Measurements from ENCODE around the gene FLT3.
"Not testable (repeated sequence)": the region's sequence is repeated elsewhere in the genome, so short reads cannot be mapped to it uniquely, and the experiment has no call there.

The FLT3 gene

DNA sequence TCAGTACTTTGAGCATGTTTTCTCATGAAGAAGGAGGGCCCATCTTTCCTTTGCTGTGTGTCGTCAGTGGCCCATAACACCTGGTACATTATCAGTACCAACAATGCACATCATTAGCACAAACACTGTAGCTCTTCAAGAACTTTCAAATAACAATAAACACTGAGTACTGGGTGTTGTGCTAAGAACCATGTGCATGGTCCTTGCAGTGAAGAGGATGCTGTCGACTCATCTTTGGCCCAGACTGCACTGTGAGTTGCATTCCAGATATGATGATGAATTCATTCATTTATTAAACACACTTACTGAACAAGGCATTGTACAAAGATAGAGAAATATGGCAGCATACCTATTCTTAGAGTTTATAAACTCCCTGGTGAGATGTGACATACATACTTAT lies 55.8 kb downstream of the FLT3 start:
- no peak for DNase-seq (ENCODE audit: low read depth in 2 of 2)

DNA sequence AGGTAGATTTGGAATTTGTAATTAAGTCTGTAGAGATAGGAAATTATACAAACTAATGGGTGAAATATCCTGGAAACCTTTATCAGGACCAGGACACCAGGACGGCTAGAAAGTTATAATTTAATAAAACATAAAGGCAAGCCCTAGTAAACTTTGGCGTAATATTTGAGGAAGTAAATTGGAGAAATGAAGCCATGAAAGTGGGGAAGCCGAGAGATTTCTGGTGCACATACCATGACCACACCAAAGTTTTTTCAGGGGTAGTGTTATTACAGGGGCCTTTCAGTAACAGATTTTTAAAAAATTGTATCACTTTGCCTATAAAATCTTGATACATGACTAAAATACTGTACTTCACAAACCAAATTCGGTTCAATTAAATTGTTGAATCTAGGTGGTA lies 57.2 kb downstream of the FLT3 start:
- DNase-seq (ENCODE audit: low read depth in 2 of 2), result no peak

DNA sequence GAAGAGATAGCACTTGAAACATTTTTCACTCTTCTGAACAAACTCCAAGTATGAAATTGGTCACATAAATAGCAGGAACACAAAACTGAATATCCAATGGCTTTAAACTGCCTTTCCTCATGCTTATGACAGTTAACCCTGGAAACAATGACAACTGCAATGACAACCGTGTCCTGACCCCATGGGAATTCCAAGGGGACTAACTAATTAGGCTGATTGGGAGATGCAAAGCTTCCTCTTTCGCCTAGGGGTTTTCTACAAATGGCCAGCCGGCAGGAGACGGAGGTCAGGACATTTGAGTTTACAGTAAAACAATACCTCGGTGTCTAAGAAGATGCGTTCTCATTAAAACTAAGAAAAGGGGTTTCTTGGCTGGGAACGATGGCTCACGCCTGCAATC lies 58.9 kb downstream of the FLT3 start:
- no peak for DNase-seq (ENCODE audit: low read depth in 2 of 2)

DNA sequence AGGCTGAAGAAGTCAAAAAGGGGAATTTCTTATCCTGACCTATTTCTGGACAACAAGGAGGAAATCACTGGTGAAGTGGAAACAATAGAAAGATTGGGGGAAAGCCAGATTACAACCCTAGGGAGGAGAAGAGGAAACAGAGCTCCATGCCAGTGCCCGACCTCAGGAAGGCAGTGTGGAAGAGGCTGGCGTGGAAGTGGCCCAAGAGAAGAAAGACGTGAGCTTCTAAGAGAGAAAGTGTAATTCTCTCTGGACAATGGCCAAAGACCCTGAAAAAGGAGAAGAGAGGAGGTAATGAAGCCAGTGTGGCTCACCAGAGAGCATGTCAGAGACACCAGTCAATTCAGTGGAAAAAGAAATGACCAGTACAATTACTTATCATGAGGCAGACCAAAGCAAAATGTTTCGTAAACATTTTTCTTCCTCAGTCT lies 59.3 kb downstream of the FLT3 start:
- DNase-seq (ENCODE audit: low read depth in 2 of 2), result no peak

DNA sequence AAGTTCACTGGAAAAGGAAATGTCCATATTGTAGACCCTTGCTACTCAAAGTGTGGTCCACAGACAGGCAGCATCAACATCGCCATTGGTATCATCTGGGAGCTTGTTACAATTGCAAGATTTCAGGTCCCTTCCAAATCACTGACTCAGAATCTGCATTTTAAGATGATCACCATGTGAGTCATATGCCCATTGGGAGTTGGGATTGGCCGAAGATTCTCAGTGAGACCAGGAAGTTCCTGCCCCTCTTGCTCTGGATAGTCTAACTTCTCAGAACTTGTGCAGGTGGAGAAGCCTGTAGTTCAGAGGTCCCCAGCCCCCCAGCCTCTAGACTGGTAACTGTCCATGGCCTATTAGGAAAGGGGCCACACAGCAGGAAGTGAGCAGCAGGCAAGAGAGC lies 63.0 kb downstream of the FLT3 start:
- DNase-seq (ENCODE audit: low read depth in 2 of 2), result no peak

DNA sequence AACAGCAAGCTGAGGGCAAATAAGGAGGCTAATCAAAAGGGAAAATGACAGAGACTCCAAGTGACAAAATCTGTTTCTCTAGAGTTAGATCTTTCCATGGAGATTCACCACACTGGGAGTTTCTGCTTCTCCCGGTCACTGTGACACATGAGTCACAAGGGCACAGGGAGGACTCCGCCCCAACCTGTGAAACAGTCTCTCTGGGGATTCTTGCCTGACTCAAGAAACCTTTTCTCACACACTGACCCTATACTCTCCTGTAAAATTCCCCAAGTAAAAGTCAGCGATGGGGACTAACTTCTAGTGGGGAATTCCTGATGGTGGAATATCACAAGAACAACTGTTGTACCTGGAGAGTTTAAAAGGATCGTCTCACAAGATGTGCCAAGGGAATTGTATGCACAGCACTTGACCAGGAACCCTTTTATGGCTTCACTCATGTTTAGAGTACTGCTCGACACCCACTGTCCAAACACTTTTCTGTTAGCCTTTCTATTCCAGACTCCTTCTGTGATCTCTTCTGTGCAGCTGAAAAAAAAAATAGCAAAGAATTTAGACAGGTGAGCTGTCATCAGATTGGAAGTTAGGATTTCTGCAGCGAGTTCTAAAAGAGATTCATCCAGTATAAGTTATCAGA lies 65.1 kb downstream of the FLT3 start:
- DNase-seq (ENCODE audit: low read depth in 2 of 2), result no peak

DNA sequence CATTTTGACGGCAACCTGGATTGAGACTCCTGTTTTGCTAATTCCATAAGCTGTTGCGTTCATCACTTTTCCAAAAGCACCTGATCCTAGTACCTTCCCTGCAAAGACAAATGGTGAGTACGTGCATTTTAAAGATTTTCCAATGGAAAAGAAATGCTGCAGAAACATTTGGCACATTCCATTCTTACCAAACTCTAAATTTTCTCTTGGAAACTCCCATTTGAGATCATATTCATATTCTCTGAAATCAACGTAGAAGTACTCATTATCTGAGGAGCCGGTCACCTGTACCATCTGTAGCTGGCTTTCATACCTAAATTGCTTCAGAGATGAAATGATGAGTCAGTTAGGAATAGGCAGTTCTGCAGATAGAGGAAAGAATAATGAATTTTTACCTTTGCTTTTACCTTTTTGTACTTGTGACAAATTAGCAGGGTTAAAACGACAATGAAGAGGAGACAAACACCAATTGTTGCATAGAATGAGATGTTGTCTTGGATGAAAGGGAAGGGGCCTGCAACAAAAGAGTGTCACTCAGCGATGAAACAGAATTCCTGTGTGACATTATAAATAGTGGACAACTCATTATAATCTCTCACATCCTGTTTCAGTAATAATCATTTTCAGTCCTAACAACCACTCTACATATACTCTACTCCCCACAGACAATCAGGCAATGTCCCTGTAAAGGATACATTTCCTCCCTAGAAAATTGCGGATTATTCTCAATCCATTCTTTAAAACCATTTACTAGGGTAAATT lies 66.3 kb downstream of the FLT3 start:
- DNase-seq (ENCODE audit: low read depth in 2 of 2), result no peak

DNA sequence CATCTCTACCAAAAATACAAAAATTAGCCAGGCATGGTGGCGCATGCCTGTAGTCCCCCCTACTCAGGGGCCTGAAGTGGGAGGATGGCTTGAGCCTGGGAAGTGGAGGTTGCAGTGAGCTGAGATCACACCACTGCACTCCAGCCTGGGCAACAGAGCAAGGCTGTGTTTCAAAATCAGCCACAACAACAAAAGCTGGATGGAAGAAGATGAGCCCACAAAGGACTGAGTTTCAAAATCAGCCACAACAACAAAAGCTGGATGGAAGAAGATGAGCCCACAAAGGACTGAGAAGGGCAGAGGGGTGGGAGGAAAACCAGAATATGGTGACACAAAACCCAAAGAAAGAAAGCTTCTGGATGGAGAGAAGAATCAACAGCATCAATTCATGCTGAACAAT lies 67.9 kb downstream of the FLT3 start:
- not testable (repeated sequence) for DNase-seq (ENCODE audit: low read depth in 2 of 2)

DNA sequence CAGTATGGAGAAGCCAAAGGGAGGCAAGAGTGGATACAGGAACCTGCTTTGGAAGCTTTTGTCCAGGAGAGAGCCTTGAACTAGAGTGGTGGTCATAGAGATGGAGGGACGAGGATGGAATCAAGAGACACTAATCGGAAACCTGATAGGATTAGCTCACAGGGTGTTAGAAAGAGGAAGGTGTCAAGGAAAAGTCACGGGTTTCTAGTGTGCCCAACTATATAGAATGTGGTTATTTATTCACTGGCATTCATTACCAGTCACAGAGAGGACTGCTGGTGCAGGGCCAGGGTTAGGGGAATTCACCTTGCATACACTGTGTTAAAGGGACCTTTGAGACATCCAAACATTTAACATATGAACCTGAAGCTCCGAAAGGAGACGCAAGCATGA lies 68.5 kb downstream of the FLT3 start:
- DNase-seq (ENCODE audit: low read depth in 2 of 2), result no peak

DNA sequence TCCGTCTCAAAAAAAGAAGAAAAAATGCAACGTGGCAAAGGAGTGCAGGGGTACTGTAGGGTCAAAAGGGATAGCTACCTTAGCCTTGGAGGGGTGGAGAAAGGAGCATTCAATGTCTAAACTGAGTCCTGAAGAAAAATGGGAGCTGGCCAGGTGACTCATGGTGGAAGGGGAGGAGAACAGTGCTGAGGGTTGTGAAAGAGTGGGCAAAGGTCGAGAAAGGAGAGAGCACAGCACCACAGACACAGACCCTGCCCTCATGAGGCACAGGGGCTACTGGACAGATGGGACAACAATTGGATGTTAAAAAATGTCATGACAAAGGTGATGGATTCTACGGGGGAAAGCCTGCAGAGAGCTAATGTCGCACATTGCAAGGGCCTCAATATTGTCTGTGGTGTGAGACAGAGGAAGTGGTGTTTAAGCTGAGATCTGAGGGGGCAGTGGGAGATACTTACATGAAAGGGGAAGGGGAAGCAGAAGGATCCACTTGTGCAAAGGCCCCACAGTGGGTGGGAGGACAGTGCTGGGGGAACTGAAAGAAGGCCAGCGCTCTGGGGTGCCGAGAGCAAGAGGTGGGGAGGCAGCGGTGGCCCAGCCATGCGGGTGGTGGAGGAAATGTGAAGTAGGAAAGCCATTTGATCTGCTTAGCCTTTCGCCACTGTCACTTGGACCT lies 69.0 kb downstream of the FLT3 start:
- no peak for DNase-seq (ENCODE audit: low read depth in 2 of 2)

DNA sequence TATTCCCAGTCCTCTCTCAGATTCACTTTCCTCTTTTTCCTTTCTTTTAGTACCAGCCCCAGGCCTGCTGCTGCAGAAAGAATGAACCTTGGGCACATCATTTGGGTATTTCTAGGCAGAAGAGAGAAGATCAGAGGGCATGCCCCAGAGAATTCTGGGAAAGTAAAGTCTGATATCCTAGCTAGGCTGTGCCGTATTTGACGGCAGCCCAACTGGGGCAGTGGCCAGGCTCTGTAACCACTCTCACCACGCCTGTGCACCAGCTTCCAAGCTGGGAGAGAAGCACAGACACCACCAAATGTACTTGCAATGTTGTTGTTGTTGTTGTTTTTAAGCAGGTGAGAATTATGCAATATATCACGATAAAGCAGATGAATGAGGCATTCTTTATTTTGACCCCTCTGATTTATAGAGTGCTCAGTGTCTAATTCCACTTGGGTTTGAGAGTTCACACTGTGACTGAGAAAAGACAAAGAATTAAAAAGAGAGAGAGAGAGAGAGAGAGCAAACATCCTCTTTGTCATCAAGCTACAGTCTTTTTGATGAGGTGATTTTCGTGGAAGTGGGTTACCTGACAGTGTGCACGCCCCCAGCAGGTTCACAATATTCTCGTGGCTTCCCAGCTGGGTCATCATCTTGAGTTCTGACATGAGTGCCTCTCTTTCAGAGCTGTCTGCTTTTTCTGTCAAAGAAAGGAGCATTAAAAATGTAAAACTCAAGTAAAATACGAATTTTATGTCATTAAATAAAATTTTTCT lies 72.6 kb downstream of the FLT3 start:
- no peak for DNase-seq (ENCODE audit: low read depth in 2 of 2)

DNA sequence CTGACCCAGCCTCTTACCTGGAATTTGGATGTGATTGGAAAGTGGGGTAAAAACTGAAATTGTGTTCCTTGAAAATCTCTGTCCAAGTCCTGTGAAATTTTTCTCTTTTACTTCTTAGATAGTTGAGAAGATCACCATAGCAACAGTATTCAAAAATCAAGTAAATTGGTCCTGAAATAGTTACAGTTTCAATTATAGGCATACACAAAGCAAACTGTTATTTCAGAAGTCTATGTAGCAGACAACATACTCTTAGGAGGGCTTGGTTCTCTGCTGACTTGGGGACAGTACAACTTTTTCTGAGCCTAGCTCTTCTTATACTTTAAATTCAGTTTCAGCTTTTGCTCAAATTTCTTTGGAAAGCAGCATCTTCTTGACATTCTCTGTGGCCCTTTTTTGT lies 73.3 kb downstream of the FLT3 start:
- no peak for DNase-seq (ENCODE audit: low read depth in 2 of 2)

DNA sequence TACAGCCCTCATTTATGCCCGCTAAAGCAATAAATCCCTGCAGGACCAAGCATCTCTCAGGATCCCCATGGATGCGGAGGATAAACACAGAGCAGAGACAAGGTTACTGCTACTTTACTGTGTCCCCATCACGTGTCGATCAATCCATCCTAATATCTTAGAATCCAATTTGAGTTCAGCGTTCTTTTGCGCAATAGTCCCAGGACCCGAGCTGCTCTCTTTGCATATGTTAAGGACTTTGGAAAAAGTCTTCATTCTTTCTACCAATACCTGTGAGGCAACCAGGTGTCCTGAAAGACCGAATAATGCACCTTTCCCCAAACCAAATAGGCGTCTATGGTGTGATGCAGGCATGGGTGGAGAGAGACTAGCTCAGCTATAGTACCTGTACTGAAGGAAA lies 73.9 kb downstream of the FLT3 start:
- DNase-seq (ENCODE audit: low read depth in 2 of 2), result no peak

DNA sequence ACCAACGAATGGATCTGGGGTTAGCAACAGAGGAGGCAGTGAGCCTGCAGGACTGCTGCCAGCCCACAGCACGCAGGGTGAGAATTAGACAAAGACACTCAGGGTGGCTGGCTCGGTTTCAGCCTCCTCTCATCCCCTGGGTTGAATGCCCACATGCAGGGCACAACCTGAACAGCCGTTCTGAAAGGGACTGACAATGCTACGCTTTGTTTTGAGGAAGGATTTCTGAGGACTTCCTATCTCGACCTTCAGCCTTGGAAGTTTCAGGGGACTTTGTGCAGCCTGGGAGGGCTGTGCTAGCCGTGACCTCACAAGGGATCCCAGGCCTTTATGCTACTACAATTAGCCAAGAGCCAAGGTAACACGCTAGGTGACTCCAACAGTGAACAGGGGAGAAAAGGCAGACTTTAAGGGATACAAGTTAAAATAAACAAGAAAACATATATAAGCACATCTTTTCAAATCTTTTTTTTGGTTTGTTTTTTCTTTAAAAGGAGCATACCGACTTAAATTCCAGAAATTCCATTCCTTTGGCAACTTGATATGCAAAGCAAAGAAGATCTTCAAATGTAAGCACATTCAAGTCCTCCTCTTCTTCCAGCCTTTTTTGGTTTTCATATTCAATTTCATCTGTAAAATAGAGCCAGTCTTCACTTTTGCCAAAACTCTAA lies 77.4 kb downstream of the FLT3 start:
- no peak for DNase-seq (ENCODE audit: low read depth in 2 of 2)

DNA sequence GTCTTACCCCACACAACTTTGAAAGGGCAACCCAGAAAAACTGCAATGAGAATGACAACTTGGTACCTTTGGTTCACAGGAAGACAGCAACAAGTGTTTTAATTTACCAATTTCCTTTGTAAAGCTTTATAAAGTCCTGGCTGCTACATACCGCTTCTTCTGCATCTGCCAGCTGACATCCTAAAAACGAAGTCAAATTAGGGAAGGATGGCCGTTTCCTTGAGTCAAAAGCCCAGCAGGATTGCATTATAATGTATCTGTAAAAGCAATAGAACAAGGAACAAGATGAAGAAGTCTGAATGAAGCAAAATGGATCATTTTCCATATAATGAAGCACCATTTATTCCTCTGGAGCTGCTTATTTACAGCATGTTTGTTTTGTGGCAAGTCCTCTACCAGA lies 86.1 kb downstream of the FLT3 start:
- no peak for DNase-seq (ENCODE audit: low read depth in 2 of 2)

DNA sequence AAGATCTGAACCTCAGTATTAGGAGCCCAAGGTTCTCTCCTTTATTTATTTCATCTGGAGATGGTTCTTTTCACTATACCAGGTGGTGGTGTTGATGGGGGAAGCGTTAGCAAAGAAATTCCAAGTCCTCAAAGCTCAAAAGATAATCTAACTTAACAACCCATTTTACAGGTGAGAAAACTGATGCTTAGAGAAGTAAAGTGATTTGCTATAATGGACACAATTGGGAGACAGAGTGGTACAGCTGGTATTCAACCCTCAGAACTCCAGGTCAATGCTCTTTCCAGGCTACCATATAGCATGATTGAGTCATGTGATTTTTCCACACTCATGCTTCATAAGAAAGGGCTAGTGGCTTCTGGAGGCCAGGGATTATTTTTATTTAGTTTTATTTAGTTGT lies 86.9 kb downstream of the FLT3 start:
- no peak for DNase-seq (ENCODE audit: low read depth in 2 of 2)

DNA sequence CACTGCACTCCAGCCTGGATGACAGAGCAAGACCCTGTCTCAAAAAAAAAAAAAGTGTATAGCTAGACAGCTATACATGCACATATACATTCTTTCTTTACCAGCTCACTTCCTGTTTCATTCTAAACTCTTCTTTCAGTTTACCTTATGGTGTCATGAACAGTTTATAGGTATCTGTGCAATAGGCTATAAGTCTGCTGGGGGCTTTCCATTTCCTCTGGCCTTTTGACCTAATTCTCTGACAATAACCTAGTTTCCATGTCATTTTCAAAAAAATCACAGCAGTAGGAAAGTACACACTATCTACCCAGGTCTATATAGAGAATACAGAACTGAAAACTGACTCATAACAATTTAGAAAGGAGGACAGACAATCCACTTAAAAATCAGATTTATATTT lies 87.5 kb downstream of the FLT3 start:
- no peak for DNase-seq (ENCODE audit: low read depth in 2 of 2)

DNA sequence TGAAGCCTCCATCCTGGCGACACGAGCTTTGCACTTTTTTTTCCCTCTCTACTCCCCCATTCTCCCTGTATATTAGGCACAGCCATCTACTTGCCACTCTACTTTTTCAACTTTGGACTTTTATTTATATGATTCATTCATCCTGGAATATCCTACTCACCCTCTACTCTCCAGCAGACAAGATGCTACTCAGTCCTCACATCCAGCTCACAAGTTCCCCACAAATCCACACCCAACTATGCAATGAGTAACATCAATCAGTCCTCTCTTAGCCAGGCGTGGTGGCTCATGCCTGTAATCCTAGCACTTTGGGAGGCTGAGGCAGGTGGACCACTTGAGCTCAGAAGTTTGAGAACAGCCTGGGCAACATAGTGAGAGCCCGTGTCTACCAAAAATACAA lies 88.0 kb downstream of the FLT3 start:
- DNase-seq (ENCODE audit: low read depth in 2 of 2), result no peak

DNA sequence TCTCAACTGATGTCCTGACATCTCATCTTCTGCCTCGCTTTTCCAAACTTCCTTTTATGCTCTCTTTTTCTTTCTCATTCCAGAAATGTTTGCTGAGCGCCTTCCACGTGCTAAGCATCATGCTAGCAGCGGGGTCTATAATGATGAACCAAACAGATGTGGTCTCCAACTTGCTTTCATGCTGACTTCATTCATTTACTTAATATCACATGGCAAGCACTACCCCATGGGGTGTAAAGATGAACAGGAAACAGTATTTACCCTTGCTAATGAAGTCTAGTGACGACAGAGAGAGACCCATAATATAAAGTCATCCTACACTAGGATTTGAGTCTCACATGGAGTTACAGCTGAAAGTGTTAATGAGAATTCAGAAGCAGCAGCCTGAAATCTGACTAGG lies 90.3 kb downstream of the FLT3 start:
- no peak for DNase-seq (ENCODE audit: low read depth in 2 of 2)

DNA sequence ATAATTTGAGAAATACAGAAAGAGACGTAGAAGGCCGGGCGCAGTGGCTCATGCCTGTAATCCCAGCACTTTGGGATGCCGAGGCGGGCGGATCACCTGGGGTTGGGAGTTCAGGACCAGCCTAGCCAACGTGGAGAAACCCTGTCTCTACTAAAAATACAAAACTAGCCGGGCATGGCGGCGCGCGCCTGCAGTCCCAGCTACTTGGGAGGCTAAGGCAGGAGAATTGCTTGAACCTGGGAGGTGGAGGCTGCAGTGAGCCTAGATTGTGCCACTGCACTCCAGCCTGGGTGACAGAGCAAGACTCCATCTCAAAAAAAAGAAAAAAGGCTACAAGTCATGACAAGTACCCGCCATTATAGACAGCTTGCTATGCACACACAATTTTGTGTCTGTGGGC lies 95.4 kb downstream of the FLT3 start:
- not testable (repeated sequence) for DNase-seq (ENCODE audit: low read depth in 2 of 2)

DNA sequence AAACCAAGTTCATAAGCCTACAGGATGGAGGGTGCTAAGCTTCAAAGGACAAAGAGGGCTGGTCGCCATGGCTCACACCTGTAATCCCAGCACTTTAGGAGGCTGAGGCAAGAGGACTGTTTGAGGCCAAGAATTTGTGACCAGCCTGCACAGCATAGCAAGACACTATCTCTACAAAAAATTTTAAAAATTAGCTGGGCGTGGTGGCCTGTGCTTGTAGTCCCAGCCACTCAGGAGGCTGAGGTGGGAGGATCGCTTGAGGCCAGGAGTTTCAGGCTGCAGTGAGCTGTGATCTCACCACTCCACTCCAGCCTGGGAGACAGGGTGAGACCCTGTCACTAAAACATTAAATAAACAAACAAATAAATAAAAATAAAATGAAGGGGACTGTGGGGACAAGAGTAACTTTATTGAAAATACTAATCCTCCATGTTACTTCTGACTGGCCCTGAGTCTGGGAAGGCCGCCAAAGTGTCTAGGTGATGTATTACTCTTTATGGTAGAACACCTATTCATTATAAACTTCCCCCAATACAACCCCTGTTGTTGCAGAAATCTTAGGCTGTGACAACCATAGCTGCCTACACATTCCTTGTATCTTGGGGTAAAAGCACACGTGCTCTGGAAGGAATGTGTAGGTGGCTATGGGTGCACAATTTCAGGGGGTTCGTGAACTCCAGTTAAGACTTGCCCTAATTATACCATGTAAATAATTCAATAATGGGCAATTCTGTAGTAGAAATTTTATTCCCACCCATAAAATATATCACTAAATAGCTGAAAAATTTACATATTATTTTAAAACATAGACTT lies 97.3 kb downstream of the FLT3 start:
- no peak for DNase-seq (ENCODE audit: low read depth in 2 of 2)

Measured in stimulated activated CD4-positive, alpha-beta T cell treated with anti-CD3 and anti-CD28 coated beads, Interleukin-15, amount 100 ng/mL, for 48 hours (primary cell).